GM12872 (cell line): ENCODE data around the gene CADM2.

Source experiments
- TF ChIP-seq, protein P1 (sequence below): IDR thresholded peaks from 3 replicates; pipeline ENCODE4 v1.5.1; 2011; ENCODE audit warnings: low read depth, mild to moderate bottlenecking, low read length, moderate library complexity; ENCODE audit not compliant: insufficient read depth

CADM2 gene

DNA sequence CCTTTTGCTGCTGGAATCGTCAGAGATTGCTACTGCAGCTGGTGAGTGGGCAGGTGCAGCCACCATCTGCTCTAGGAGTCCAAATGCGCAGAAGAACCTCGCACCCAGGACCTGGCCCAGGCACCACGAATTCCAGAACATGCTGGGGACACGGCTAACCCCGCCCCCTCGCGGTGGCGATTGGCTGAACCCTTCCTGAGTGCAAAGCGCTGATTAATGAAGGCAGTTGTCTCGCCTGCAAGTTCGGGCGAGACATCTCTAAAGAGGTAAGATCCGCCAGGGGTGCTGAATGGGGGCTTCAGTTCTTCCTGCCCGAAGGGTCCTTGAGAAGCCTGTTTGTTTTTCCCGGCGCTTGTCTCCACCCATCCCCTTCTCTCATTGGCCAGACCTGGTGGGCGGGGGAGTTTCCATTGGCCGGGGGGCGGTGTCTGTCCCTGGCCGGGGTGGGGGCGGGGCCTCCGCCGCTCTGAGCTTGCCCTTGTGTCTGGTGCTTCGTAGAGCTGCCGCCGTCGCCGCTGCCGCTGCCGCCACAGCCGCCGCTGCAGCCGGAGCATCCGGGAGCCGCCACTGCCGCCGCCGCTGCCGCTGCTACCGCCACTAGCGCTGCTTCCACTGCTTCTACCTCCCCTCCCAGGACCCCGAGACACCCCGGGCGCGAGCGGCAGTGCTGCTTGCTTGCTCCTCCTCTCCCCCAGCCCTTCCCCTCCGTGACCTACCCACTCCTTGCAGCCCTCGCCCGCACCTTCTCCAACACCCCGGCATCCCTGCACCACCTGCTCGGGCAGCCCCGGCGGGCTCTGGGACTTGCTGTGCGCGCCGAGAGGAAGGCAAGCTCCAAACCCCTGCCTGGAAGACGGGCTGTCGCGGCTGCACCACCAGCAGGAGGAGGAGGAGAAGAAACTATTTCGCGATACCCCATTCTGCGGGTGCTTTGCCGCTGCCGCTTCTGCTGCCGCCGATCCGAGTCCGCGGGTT is at the start of gene CADM2:
Gene CADM2, plus strand, starts transcription at position 495 of the 975 bp plus-strand sequence.
- TF ChIP-seq, protein P1, sequence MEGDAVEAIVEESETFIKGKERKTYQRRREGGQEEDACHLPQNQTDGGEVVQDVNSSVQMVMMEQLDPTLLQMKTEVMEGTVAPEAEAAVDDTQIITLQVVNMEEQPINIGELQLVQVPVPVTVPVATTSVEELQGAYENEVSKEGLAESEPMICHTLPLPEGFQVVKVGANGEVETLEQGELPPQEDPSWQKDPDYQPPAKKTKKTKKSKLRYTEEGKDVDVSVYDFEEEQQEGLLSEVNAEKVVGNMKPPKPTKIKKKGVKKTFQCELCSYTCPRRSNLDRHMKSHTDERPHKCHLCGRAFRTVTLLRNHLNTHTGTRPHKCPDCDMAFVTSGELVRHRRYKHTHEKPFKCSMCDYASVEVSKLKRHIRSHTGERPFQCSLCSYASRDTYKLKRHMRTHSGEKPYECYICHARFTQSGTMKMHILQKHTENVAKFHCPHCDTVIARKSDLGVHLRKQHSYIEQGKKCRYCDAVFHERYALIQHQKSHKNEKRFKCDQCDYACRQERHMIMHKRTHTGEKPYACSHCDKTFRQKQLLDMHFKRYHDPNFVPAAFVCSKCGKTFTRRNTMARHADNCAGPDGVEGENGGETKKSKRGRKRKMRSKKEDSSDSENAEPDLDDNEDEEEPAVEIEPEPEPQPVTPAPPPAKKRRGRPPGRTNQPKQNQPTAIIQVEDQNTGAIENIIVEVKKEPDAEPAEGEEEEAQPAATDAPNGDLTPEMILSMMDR, result no peak

- TF ChIP-seq, protein P1, result no peak
Observed at GRCh38 chr3:84922682-84923081, 36.1 kb upstream of the CADM2 start.

DNA sequence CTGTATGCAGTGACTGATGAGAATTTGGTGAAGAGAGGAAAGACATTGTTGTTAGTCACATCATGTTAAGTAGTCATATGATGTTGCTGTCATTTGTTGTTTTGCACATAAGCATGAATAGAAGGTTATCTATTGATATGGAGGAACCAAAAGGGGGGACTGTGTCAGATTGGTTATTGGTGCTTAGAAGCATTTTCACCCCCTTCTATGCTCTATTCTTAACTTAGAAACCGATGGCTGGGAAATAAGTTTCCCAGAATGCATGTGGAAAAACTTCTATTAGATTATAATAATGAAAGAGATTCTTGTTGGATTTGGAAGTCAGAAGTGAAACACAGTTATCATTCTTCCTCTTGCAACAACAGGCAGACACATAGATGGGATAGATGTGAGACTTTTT is 33.2 kb upstream of the CADM2 start:
- TF ChIP-seq, protein P1, result no peak

DNA sequence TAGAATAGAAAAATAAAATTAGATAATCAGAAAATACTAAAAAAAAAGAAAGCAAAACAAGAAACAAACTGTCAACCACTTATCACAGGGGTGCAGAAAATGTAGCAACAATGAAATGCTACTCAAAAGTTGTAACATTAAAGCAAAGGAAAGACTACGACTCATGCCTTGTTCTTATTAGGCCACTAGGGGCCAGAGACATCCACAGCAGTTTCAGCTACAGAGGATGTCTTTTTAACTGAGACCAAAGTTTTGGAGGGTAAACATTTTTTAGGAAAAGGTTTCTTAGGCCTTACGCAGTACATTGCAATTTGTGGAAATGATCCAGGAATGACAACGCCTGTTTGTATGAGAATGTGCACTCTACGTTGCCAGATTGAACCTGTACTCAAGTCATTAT is 15.4 kb upstream of the CADM2 start:
- TF ChIP-seq, protein P1, result 0 out of 3 replicates have a peak, but pooled peaks have one; percentile 27

- TF ChIP-seq, protein P1, result no peak
Observed at GRCh38 chr3:84946240-84946639, 12.5 kb upstream of the CADM2 start.

- TF ChIP-seq, protein P1, result no peak
Observed at GRCh38 chr3:84959470-84960271, 882 bp downstream of the CADM2 start.

DNA sequence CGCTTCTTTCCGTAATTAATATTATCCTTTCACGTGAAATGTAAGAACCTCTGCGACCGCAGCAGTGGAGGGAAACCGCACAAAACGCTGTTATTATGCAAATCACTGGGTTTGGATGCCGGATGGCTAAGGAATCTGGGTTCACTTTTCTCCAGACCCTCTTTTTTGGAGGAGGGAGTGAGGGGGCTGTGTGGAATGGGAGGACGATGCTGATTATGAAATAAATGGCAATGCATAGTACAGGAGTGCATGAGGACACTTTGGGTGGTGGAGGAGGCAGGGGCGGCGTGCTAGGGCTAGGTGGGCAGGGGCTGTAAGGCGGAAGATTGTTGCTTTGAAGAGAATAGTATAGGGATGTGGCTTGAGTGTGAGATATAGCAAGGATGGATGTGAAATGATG is 1.8 kb downstream of the CADM2 start:
- TF ChIP-seq, protein P1, result no peak
